Fibroblast of villous mesenchyme (primary cell): ENCODE results near the gene TTC3. TPM values are rescaled to one million over a fixed set of nuclear protein-coding genes. Genes with fewer than 3 reads are reported as not detected.
"Not testable (repeated sequence)": the region's sequence is repeated elsewhere in the genome, so short reads cannot be mapped to it uniquely, and the experiment has no call there.

Experiments used
- DNase-seq: peaks from one replicate; pipeline ENCODE4 v3.0.0-alpha.2; 2010; ENCODE audit warnings: low read depth
- H3K4me3 ChIP-seq: 2 replicates; pipeline ENCODE4 v1.5.1; 2011; ENCODE audit warnings: low read depth, mild to moderate bottlenecking, low read length
- CTCF ChIP-seq: IDR thresholded peaks from 2 replicates; pipeline ENCODE4 v1.5.1; 2012; ENCODE audit warnings: low read depth, mild to moderate bottlenecking, low read length; ENCODE audit not compliant: insufficient read depth
- total RNA-seq: library from RNA; depleted of rRNA; stranded (reverse); fragments of >200 nt; gene quantifications from 2 replicates; pipeline ENCODE4 v1.2.3, GENCODE V29; 2012

TTC3 gene
- total RNA-seq: 270 and 339 TPM in 2 replicates

DNA sequence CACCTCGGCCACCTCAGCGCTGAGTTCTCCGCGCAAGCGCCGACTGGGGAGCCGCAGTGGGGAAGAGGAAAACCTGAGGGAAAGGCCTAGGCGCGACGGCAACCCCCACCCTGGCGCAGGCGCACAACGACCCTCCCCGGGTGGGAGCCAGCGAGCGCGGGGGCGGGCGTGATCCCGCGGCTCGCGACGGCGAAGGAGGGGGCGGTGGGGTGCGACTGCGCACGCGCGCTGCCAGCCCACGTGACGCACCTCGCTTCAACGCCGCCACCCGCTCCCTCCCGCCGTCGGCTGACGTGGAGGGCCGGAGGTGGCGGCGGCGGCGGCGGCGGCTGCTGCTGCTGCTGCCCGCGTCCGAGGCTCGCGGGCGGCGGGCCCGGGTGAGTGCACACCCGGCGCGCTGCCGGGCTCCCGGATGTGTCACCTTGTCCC lies at the start of gene TTC3, which contains the start of gene PIGP:
TSS of gene TTC3 (plus strand) at position 267 of the 429 bp plus-strand sequence. CDS start 14,004 bp downstream, outside the sequence.
TSS of gene PIGP (minus strand) at position 84 of the 429 bp plus-strand sequence. CDS start 556 bp downstream, outside the sequence.
- no peak for TF ChIP-seq CTCF
- peak; percentile 95 for DNase-seq
- H3K4me3 ChIP-seq: peak within 1 kb of the TSS; percentile 95

DNA sequence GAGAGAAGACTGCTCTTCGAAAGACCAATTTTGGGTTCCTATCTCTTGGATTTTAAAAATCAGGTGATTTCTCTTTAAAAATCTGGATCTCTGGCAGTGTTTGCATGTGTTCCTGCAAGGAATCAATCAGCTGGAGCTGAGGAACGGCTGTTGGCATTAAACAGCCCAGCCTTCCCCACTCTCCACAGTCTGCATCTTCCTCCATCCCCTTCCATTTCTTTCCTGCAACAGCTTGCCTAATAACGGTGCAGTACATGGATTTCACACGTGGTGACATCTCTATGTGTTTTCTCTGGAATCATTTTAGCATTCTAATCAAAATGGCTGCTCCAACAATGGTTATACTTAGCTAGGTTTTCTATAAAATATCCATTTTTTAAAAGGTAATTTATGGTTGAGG lies 46.6 kb upstream of the TTC3 start:
- no peak overlapping the region for H3K4me3 ChIP-seq

GRCh38 chr21:37028570-37028969 lies 44.5 kb upstream of the TTC3 start:
- DNase-seq: no peak
- H3K4me3 ChIP-seq: no peak overlapping the region
- no peak for TF ChIP-seq CTCF

More for the DNA sequence above, 46.6 kb upstream of the TTC3 start:
- TF ChIP-seq CTCF: no peak
- DNase-seq: no peak

DNA sequence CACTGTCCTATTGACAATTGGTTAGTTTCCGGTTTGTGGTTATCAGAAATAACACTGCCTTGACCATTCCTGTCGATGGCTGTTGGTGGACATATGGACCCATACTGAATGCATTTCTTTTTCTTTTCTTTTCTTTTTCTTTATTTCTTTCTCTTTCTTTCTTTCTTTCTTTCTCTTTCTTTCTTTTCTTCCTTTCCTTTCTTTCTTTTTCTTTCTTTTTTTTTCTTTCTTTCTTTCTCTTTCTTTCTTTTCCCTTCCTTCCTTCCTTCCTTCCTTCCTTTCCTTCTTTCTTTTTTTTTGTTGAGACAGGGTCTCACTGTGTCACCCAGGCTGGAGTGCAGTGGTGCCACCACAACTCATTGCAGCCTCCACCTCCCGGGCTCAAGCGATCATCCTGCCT lies 42.2 kb upstream of the TTC3 start:
- no peak for TF ChIP-seq CTCF
- DNase-seq: no peak
- H3K4me3 ChIP-seq: no peak overlapping the region

- no peak for TF ChIP-seq CTCF
- no peak for DNase-seq
Observed at GRCh38 chr21:37032293-37032692, 40.8 kb upstream of the TTC3 start.

DNA sequence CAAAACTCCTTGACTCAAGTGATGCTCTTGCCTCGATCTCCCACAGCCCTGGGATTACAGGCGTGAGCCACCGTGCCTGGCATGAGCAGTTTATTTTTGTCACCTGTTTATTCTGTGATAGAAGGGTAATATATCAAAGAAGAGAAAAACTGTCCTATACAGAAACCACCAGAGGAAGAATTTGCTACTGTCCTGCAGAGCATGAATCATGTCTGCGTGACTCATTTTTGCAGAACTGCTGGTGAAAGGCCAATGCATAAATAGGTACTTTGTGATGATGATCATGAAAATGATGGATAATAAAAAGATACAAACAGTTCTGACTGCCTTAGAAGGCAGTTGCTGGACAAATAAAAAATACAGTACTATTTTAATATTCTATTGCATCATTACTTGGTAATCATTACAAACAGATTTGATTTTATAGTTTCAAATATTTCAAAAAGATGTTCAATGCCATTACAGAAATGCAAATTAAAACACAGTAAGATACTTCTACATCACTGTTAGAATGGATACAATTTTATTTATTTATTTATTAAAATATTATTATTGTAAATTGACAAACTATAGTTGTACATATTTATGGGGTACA lies 40.1 kb upstream of the TTC3 start:
- H3K4me3 ChIP-seq: no peak overlapping the region
- DNase-seq: peak; percentile 59
- TF ChIP-seq CTCF: no peak

More at GRCh38 chr21:37032293-37032692, 40.8 kb upstream of the TTC3 start:
- H3K4me3 ChIP-seq: no peak overlapping the region

DNA sequence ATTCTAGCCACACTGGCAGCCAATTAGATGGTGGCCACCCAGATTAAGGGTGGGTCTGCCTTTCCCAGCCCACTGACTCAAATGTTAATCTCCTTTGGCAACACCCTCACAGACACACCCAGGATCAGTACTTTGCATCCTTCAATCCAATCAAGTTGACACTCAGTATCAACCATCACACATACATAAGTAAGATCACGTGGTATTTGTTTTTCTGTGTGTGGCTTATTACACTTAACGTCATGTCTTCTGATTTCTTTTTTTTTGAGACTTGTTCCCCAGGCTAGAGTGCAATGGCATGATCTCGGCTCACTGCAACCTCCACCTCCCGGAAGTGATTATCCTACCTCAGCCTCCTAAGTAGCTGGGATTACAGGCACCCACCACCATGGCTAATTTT lies 38.7 kb upstream of the TTC3 start:
- not testable (repeated sequence) for H3K4me3 ChIP-seq, DNase-seq
